A549 (cell line): ENCODE results near the gene RAP1GAP2. TPM values are rescaled to one million over a fixed set of nuclear protein-coding genes. Genes with fewer than 3 reads are reported as not detected.

ENCODE experiments used
- ATAC-seq, 2 experiments: fragments of 200-7000 bp in 1 of 2; fragments of >200 bp in 1 of 2; cut with Nextera tagmentation in 1 of 2; cut with Tn5 transposase in 1 of 2; 3 replicates each; pipeline versions ENCODE4 v1.8.0 to v1.9.1; 2018 to 2020; ENCODE audit warnings: mild to moderate bottlenecking in 1 of 2, moderate library complexity in 1 of 2
- CTCF ChIA-PET: fragments of 300-600 bp; sonication (Branson Sonifier 250); formaldehyde crosslinking; extraction: SDS; loops from one replicate; lab custom pipeline; 2021; ENCODE audit warnings: antibody characterized with exemption, inconsistent platforms; lab: Yijun Ruan, JAX
- POLR2A ChIA-PET: fragments of 350-600 bp; formaldehyde crosslinking; extraction: SDS; loops from one replicate; lab custom pipeline; 2021; ENCODE audit warnings: antibody characterized with exemption, inconsistent platforms; lab: Yijun Ruan, JAX
- DNase-seq, 2 experiments: peaks; one replicate each; pipeline versions ENCODE4 v3.0.0 to v3.0.0-alpha.2; 2011 to 2016; ENCODE audit warnings: low read depth in 1 of 2, low spot score in 1 of 2
- FAIRE-seq: peaks from 2 replicates; lab custom pipeline; 2011; peaks lifted over from hg19 to GRCh38; lab: Jason Lieb, UNC
- H3K27ac ChIP-seq, 2 experiments: fragments of >200 bp; sonication (Bioruptor Twin); formaldehyde crosslinking; 3 replicates each; pipeline ENCODE4 v1.5.1; 2016 to 2017
- H3K4me1 ChIP-seq: fragments of >200 bp; sonication (Bioruptor Twin); formaldehyde crosslinking; 3 replicates; pipeline ENCODE4 v1.6.1; 2016
- H3K4me2 ChIP-seq: fragments of >200 bp; sonication (Bioruptor Twin); formaldehyde crosslinking; 3 replicates; pipeline ENCODE4 v1.6.1; 2016
- H3K4me3 ChIP-seq: fragments of >200 bp; sonication (Bioruptor Twin); formaldehyde crosslinking; 3 replicates; pipeline ENCODE4 v1.5.1; 2016
- H3K9me3 ChIP-seq: fragments of >200 bp; sonication (Bioruptor Twin); formaldehyde crosslinking; 3 replicates; pipeline ENCODE4 v1.6.1; 2016
- CHD4 ChIP-seq: fragments of 200-600 bp; sonication (generic); IDR thresholded peaks from 2 replicates; pipeline ENCODE4 v1.6.1; 2016; ENCODE audit warnings: antibody characterized with exemption, mild to moderate bottlenecking, borderline replicate concordance
- EHMT2 ChIP-seq: fragments of 200-600 bp; sonication (generic); IDR thresholded peaks from 2 replicates; pipeline ENCODE4 v1.6.1; 2016; ENCODE audit warnings: antibody characterized with exemption, low read depth, mild to moderate bottlenecking, moderate library complexity
- ESRRA ChIP-seq: fragments of 150-350 bp; IDR thresholded peaks from 2 replicates; pipeline ENCODE4 v1.6.1; 2014; ENCODE audit warnings: mild to moderate bottlenecking, low read length, borderline replicate concordance
- FOSL2 ChIP-seq, 2 experiments: fragments of 450-650 bp in 1 of 2; fragments of >200 bp in 1 of 2; sonication (Bioruptor Twin) in 1 of 2; formaldehyde crosslinking; IDR thresholded peaks; 2 replicates each; pipeline versions ENCODE4 v1.5.0 to v1.6.1; 2016 to 2020; ENCODE audit warnings: mild to moderate bottlenecking in 1 of 2, moderate library complexity in 1 of 2
- FOXS1 ChIP-seq: fragments of 250-450 bp; sonication (Bioruptor Pico); IDR thresholded peaks from 2 replicates; pipeline ENCODE4 v1.5.0; 2020; ENCODE audit warnings: mild to moderate bottlenecking, moderate library complexity
- HOXB5 ChIP-seq: fragments of 250-450 bp; sonication (Bioruptor Pico); IDR thresholded peaks from 2 replicates; pipeline ENCODE4 v1.5.0; 2020; ENCODE audit warnings: mild to moderate bottlenecking, moderate library complexity
- JUN ChIP-seq, 2 experiments: fragments of >200 bp; sonication (Bioruptor Twin); formaldehyde crosslinking; IDR thresholded peaks; 2 replicates in 1 of 2; 3 replicates in 1 of 2; pipeline ENCODE4 v1.6.1; 2016 to 2017
- KDM5A ChIP-seq: fragments of 200-600 bp; sonication (generic); IDR thresholded peaks from 2 replicates; pipeline ENCODE4 v1.6.1; 2016; ENCODE audit warnings: antibody characterized with exemption, mild to moderate bottlenecking
- MYC ChIP-seq: IDR thresholded peaks from 2 replicates; pipeline ENCODE4 v1.6.1; 2012; ENCODE audit warnings: mild to moderate bottlenecking, inconsistent platforms, low read length, improper control_type of control experiment, borderline replicate concordance
- NFE2L2 ChIP-seq: fragments of 150-350 bp; conservative IDR thresholded peaks from 2 replicates; pipeline ENCODE4 v1.6.1; 2014; ENCODE audit warnings: low read length
- NR3C1 ChIP-seq: fragments of >200 bp; sonication (Bioruptor Twin); formaldehyde crosslinking; IDR thresholded peaks from 3 replicates; pipeline ENCODE4 v1.6.1; 2017
- PHF8 ChIP-seq: fragments of 200-600 bp; sonication (generic); IDR thresholded peaks from 2 replicates; pipeline ENCODE4 v1.6.1; 2016; ENCODE audit warnings: low read depth, mild to moderate bottlenecking, antibody characterized with exemption, moderate library complexity, borderline replicate concordance
- RARB ChIP-seq: fragments of 250-450 bp; sonication (Bioruptor Pico); IDR thresholded peaks from 2 replicates; pipeline ENCODE4 v1.8.0; 2021; ENCODE audit warnings: mild to moderate bottlenecking, moderate library complexity
- RCOR1 ChIP-seq: fragments of 150-350 bp; IDR thresholded peaks from 2 replicates; pipeline ENCODE4 v1.6.1; 2014; ENCODE audit warnings: antibody characterized with exemption, low read length, low read depth
- SREBF2 ChIP-seq: fragments of 450-650 bp; IDR thresholded peaks from 2 replicates; pipeline ENCODE4 v1.6.1; 2014; ENCODE audit warnings: mild to moderate bottlenecking, moderate library complexity
- TP53 ChIP-seq: fragments of 250-450 bp; sonication (Bioruptor Pico); IDR thresholded peaks from 2 replicates; pipeline ENCODE4 v1.5.0; 2021; ENCODE audit warnings: mild to moderate bottlenecking, moderate library complexity
- ZFP36 ChIP-seq: fragments of 450-650 bp; IDR thresholded peaks from 2 replicates; pipeline ENCODE4 v1.6.1; 2014; ENCODE audit warnings: borderline replicate concordance; ENCODE audit not compliant: partially characterized antibody
- ZNF302 ChIP-seq: fragments of 250-450 bp; sonication (Bioruptor Pico); IDR thresholded peaks from 2 replicates; pipeline ENCODE4 v1.9.0; 2021; ENCODE audit warnings: inconsistent platforms, mild to moderate bottlenecking, moderate library complexity
- ZSCAN20 ChIP-seq: fragments of 250-450 bp; sonication (Bioruptor Pico); IDR thresholded peaks from 2 replicates; pipeline ENCODE4 v1.8.0; 2022; ENCODE audit warnings: mild to moderate bottlenecking, moderate library complexity
- WGBS: methylation state at CpG from one replicate; pipeline ENCODE4 v1.1.6; 2017; ENCODE audit errors: missing lambda C conversion rate; 5-methylcytosine and 5-hydroxymethylcytosine counted together
- polyA plus RNA-seq, 4 experiments: library from polyadenylated mRNA; depleted of rRNA in 3 of 4; stranded (reverse); fragments of >200 nt; fragmentation: RNase III in 1 of 4; extraction: RNeasy Plus Mini Kit Qiagen cat#74134 plus additional on column Dnase treatment in 1 of 4; gene quantifications; 2 replicates in 3 of 4; 3 replicates in 1 of 4; pipeline ENCODE4 v1.2.3, GENCODE V29; 2011 to 2017
- TF ChIP-seq, protein P1 (sequence below): fragments of >200 bp; sonication (Bioruptor Twin); formaldehyde crosslinking; IDR thresholded peaks from 3 replicates; pipeline ENCODE4 v1.5.1; 2016
- TF ChIP-seq, protein P2 (sequence below): fragments of 450-650 bp; IDR thresholded peaks from 2 replicates; pipeline ENCODE4 v1.6.1; 2014; ENCODE audit warnings: antibody characterized with exemption
- TF ChIP-seq, protein P3 (sequence below): IDR thresholded peaks from 2 replicates; pipeline ENCODE4 v1.6.1; 2012; ENCODE audit warnings: low read depth, borderline replicate concordance
- TF ChIP-seq, protein P4 (sequence below): fragments of 200-600 bp; sonication (generic); IDR thresholded peaks from 2 replicates; pipeline ENCODE4 v1.6.1; 2016; ENCODE audit warnings: antibody characterized with exemption, mild to moderate bottlenecking, moderate library complexity

The RAP1GAP2 gene
- polyA plus RNA-seq, 2 of the 4 experiments (the other 2 are of a cell fraction) = 8.3 to 20.8 TPM

DNA sequence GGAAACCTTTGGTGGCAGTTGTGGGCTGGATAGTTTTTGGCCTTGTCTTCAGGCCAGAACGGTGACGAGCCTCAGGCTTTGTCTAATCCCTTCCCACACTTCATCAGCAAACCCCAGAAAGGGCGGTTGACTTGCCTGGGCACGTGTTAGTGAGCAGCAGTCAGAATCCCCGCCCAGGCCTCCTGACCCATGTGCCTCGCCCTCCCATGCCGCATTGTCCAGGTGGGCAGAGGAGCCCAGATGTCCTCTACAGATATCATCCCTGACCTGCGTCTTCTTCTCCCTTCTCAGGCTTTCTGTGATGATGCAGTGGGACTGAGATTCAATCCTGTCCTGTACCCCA lies 184.6 kb downstream of the RAP1GAP2 start:
- ATAC-seq (no peak), FAIRE-seq (no peak), DNase-seq (no peak)
- TF ChIP-seq RCOR1 = no peak
- no peak for TF ChIP-seq ZSCAN20 (CRISPR knock-in tag)
- no peak for TF ChIP-seq ESRRA
- TF ChIP-seq, protein P1, sequence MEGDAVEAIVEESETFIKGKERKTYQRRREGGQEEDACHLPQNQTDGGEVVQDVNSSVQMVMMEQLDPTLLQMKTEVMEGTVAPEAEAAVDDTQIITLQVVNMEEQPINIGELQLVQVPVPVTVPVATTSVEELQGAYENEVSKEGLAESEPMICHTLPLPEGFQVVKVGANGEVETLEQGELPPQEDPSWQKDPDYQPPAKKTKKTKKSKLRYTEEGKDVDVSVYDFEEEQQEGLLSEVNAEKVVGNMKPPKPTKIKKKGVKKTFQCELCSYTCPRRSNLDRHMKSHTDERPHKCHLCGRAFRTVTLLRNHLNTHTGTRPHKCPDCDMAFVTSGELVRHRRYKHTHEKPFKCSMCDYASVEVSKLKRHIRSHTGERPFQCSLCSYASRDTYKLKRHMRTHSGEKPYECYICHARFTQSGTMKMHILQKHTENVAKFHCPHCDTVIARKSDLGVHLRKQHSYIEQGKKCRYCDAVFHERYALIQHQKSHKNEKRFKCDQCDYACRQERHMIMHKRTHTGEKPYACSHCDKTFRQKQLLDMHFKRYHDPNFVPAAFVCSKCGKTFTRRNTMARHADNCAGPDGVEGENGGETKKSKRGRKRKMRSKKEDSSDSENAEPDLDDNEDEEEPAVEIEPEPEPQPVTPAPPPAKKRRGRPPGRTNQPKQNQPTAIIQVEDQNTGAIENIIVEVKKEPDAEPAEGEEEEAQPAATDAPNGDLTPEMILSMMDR = no peak
- TF ChIP-seq, protein P2, sequence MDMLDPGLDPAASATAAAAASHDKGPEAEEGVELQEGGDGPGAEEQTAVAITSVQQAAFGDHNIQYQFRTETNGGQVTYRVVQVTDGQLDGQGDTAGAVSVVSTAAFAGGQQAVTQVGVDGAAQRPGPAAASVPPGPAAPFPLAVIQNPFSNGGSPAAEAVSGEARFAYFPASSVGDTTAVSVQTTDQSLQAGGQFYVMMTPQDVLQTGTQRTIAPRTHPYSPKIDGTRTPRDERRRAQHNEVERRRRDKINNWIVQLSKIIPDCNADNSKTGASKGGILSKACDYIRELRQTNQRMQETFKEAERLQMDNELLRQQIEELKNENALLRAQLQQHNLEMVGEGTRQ = no peak
- no peak for TF ChIP-seq EHMT2
- no peak for TF ChIP-seq TP53 (CRISPR knock-in tag)
- TF ChIP-seq, protein P3, sequence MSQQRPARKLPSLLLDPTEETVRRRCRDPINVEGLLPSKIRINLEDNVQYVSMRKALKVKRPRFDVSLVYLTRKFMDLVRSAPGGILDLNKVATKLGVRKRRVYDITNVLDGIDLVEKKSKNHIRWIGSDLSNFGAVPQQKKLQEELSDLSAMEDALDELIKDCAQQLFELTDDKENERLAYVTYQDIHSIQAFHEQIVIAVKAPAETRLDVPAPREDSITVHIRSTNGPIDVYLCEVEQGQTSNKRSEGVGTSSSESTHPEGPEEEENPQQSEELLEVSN = no peak
- TF ChIP-seq KDM5A = no peak
- TF ChIP-seq, protein P4, sequence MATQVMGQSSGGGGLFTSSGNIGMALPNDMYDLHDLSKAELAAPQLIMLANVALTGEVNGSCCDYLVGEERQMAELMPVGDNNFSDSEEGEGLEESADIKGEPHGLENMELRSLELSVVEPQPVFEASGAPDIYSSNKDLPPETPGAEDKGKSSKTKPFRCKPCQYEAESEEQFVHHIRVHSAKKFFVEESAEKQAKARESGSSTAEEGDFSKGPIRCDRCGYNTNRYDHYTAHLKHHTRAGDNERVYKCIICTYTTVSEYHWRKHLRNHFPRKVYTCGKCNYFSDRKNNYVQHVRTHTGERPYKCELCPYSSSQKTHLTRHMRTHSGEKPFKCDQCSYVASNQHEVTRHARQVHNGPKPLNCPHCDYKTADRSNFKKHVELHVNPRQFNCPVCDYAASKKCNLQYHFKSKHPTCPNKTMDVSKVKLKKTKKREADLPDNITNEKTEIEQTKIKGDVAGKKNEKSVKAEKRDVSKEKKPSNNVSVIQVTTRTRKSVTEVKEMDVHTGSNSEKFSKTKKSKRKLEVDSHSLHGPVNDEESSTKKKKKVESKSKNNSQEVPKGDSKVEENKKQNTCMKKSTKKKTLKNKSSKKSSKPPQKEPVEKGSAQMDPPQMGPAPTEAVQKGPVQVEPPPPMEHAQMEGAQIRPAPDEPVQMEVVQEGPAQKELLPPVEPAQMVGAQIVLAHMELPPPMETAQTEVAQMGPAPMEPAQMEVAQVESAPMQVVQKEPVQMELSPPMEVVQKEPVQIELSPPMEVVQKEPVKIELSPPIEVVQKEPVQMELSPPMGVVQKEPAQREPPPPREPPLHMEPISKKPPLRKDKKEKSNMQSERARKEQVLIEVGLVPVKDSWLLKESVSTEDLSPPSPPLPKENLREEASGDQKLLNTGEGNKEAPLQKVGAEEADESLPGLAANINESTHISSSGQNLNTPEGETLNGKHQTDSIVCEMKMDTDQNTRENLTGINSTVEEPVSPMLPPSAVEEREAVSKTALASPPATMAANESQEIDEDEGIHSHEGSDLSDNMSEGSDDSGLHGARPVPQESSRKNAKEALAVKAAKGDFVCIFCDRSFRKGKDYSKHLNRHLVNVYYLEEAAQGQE = no peak
- TF ChIP-seq SREBF2 = no peak
- TF ChIP-seq ZNF302 (CRISPR knock-in tag) = no peak
- no peak for TF ChIP-seq CHD4
- no peak for TF ChIP-seq MYC
- TF ChIP-seq NR3C1 = no peak
- no peak for TF ChIP-seq PHF8
- no peak for TF ChIP-seq FOXS1 (CRISPR knock-in tag)
- TF ChIP-seq NFE2L2 = no peak
- TF ChIP-seq JUN (IDR thresholded peaks at IDR 0.05) = no peak
- no peak overlapping the region for H3K4me3 ChIP-seq
- no peak overlapping the region for H3K4me2 ChIP-seq
- 85% methylated on average over 8 of the region's 8 CpGs for WGBS
- peak overlapping the region in 1 of 2 experiments; percentile 31; a peak in 1 of 6 replicates for H3K27ac ChIP-seq
- CTCF ChIA-PET = interaction anchor here (1.1 to 4.4 kb wide), 10 partner anchors 8 to 151 kb away, joined by 3 to 41 read pairs (median 8); no protein-coding TSS in a partner anchor
- H3K4me1 ChIP-seq = peaks cover 12% of the 10 kb centered on the region
- POLR2A ChIA-PET = no interaction called here
- no peaks in the 10 kb centered on the region for H3K9me3 ChIP-seq

DNA sequence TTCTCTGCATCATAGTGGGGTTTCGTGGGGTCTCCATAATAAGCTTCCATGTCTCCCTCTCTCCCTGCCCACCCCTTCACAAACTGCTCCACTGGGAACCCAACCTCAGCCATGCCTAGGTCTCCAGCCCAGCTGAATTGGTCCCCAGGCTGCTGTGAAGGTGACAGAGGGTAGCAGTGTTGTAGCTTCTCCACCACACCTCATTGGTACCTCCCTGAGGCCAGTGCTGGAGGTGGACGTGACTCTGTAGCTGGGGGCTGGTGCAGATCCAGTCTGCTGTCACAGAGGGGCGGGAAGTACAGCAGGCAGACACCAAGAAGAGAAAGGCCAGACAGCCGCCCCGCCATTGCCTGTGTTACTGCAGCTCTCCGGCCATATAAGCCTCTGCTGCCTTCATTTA lies 185.1 kb downstream of the RAP1GAP2 start:
- CTCF ChIA-PET = interaction anchor here (1.1 to 4.4 kb wide), 12 partner anchors 8 to 154 kb away, joined by 3 to 41 read pairs (median 8); no protein-coding TSS in a partner anchor
- no peak for FAIRE-seq

More for the DNA sequence above, 185.1 kb downstream of the RAP1GAP2 start:
- Histone ChIP-seq H3K4me2 (no peak overlapping the region), H3K9me3 (no peaks in the 10 kb centered on the region), H3K27ac (peak overlapping the region in 1 of 2 experiments; percentile 63; a peak in 1 of 6 replicates), H3K4me3 (no peak overlapping the region), H3K4me1 (peaks cover 12% of the 10 kb centered on the region)
- ATAC-seq (no peak), DNase-seq (no peak)
- WGBS = 87% methylated on average over 6 of the region's 6 CpGs
- POLR2A ChIA-PET = no interaction called here
- no peak for TF ChIP-seq SREBF2
- no peak for TF ChIP-seq ZFP36
- TF ChIP-seq JUN (IDR thresholded peaks at IDR 0.05) = no peak
- no peak for TF ChIP-seq FOSL2 (IDR thresholded peaks at IDR 0.05)
- TF ChIP-seq FOSL2 (CRISPR knock-in tag; IDR thresholded peaks at IDR 0.05) = no peak
- no peak for TF ChIP-seq HOXB5 (CRISPR knock-in tag)
- TF ChIP-seq NFE2L2 = no peak
- no peak for TF ChIP-seq RARB (CRISPR knock-in tag)
